Endothelial cell of umbilical vein (primary cell): ENCODE results near the gene SNED1. TPM values are rescaled to one million over a fixed set of nuclear protein-coding genes. Genes with fewer than 3 reads are reported as not detected.

Experiments used
- BruUV-seq: library from RNA; stranded (reverse); fragments of 400-500 nt; replicated peaks from 2 replicates; lab custom pipeline; 2021; lab: Mats Ljungman, UMichigan
- CTCF ChIA-PET: fragments of 300-600, 350-600 bp; sonication (Branson Sonifier 250); formaldehyde crosslinking; loops from one replicate; lab custom pipeline; 2021; ENCODE audit warnings: antibody characterized with exemption, inconsistent platforms; lab: Charles Lee
- POLR2A ChIA-PET: fragments of 300-600, 350-600 bp; sonication (Branson Sonifier 250); formaldehyde crosslinking; loops from one replicate; lab custom pipeline; 2021; ENCODE audit warnings: antibody characterized with exemption, inconsistent platforms; lab: Charles Lee
- DNase-seq: peaks from one replicate; pipeline ENCODE4 v3.0.0-alpha.2; 2011; ENCODE audit warnings: low read depth, low spot score
- FAIRE-seq: peaks from 2 replicates; lab custom pipeline; 2011; peaks lifted over from hg19 to GRCh38; lab: Jason Lieb, UNC
- H2AFZ ChIP-seq: 2 replicates; pipeline ENCODE4 v1.6.0; 2012; ENCODE audit warnings: low read depth, low read length, control low read depth, inconsistent platforms
- H3K27ac ChIP-seq: 2 replicates; pipeline ENCODE4 v1.5.1; 2011; ENCODE audit warnings: low read depth, mild to moderate bottlenecking, control low read depth, low read length, moderate library complexity; ENCODE audit not compliant: insufficient read depth
- H3K27me3 ChIP-seq, 2 experiments: 2 replicates each; pipeline versions ENCODE4 v1.6.0 to v1.6.1; 2011; ENCODE audit warnings: low read length in 2 of 2, mixed read lengths in 1 of 2; ENCODE audit not compliant: control insufficient read depth in 2 of 2, insufficient read depth in 2 of 2
- H3K36me3 ChIP-seq, 2 experiments: 2 replicates in 1 of 2; 3 replicates in 1 of 2; pipeline ENCODE4 v1.5.1; 2011; ENCODE audit warnings: low read length in 2 of 2, mild to moderate bottlenecking in 1 of 2, moderate library complexity in 1 of 2; ENCODE audit not compliant: control insufficient read depth in 2 of 2, insufficient read depth in 2 of 2; ENCODE audit errors: extremely low read depth in 1 of 2
- H3K4me1 ChIP-seq: 3 replicates; pipeline ENCODE4 v1.5.1; 2011; ENCODE audit warnings: mild to moderate bottlenecking, low read length; ENCODE audit not compliant: control insufficient read depth, insufficient read depth; ENCODE audit errors: extremely low read depth
- H3K4me2 ChIP-seq: 2 replicates; pipeline ENCODE4 v1.6.1; 2011; ENCODE audit warnings: low read length, control low read depth, mixed read lengths; ENCODE audit not compliant: insufficient read depth
- H3K4me3 ChIP-seq, 3 experiments: fragments of 200-600 bp in 1 of 3; sonication (generic), shearing (Covaris generic) in 1 of 3; replicated peaks in 1 of 3; 2 replicates each; pipeline ENCODE4 v1.5.1; 2011 to 2016; ENCODE audit warnings: control low read depth in 3 of 3, low read length in 3 of 3, mild to moderate bottlenecking in 2 of 3, inconsistent platforms in 1 of 3, low read depth in 1 of 3, moderate library complexity in 1 of 3; ENCODE audit not compliant: insufficient read depth in 1 of 3
- H3K79me2 ChIP-seq: 2 replicates; pipeline ENCODE4 v1.6.0; 2012; ENCODE audit warnings: low read length, inconsistent platforms; ENCODE audit not compliant: control insufficient read depth, insufficient read depth
- H3K9ac ChIP-seq: replicated peaks from 2 replicates; pipeline ENCODE3; 2011; ENCODE audit warnings: low read length, control low read depth; ENCODE audit not compliant: insufficient read depth; ENCODE audit errors: extremely low read depth
- H3K9me1 ChIP-seq: replicated peaks from 3 replicates; pipeline ENCODE4 v1.6.0; 2011; ENCODE audit warnings: mild to moderate bottlenecking, low read length; ENCODE audit not compliant: control insufficient read depth, insufficient read depth; ENCODE audit errors: extremely low read depth
- H3K9me3 ChIP-seq: replicated peaks from 2 replicates; pipeline ENCODE4 v1.5.1; 2012; ENCODE audit warnings: low read length, inconsistent platforms; ENCODE audit not compliant: control insufficient read depth, insufficient read depth
- H4K20me1 ChIP-seq: replicated peaks from 2 replicates; pipeline ENCODE3; 2011; ENCODE audit warnings: mild to moderate bottlenecking, low read length; ENCODE audit not compliant: control insufficient read depth, insufficient read depth; ENCODE audit errors: extremely low read depth
- EZH2 ChIP-seq: IDR thresholded peaks from 2 replicates; pipeline ENCODE4 v1.6.1; 2012; ENCODE audit warnings: borderline replicate concordance, low read depth, mild to moderate bottlenecking, moderate library complexity, low read length, inconsistent platforms; ENCODE audit not compliant: severe bottlenecking
- FOS ChIP-seq: IDR thresholded peaks from 2 replicates; pipeline ENCODE4 v1.6.1; 2011; ENCODE audit warnings: mild to moderate bottlenecking, low read length, moderate library complexity, borderline replicate concordance; ENCODE audit not compliant: insufficient read depth
- GATA2 ChIP-seq: IDR thresholded peaks from 2 replicates; pipeline ENCODE4 v1.7.0; 2011; ENCODE audit warnings: low read depth, mild to moderate bottlenecking, moderate library complexity, mixed read lengths, low read length; ENCODE audit not compliant: insufficient read length, insufficient read depth
- JUN ChIP-seq: IDR thresholded peaks from 2 replicates; pipeline ENCODE4 v1.6.1; 2011; ENCODE audit warnings: borderline replicate concordance, low read depth; ENCODE audit not compliant: insufficient read length, insufficient read depth
- MYC ChIP-seq: IDR thresholded peaks from one replicate; pipeline ENCODE4 v1.6.1; 2011; ENCODE audit warnings: mild to moderate bottlenecking, low read depth, low read length
- POLR2A ChIP-seq: IDR thresholded peaks from 2 replicates; pipeline ENCODE4 v1.6.1; 2012; ENCODE audit warnings: low read depth, mild to moderate bottlenecking, control low read depth, low read length
- POLR2AphosphoS5 ChIP-seq: IDR thresholded peaks from 2 replicates; pipeline ENCODE4 v1.6.1; 2012; ENCODE audit warnings: low read depth, mild to moderate bottlenecking, control low read depth, low read length, moderate library complexity; ENCODE audit not compliant: insufficient read depth
- dilution Hi-C: fragments of 300-500 bp; cut with MboI; formaldehyde crosslinking; loops from one replicate; pipeline ENCODE4 v1.15.0; 2019; ENCODE audit warnings: low sequenced_read_pairs; ENCODE audit not compliant: extremely low pct_ligation_motif_present
- intact Hi-C: fragments of 100-400 bp; cut with micrococcal nuclease; formaldehyde crosslinking; loops from one replicate; pipeline ENCODE4 v1.10.0; 2022
- polyA plus RNA-seq, 4 experiments: library from polyadenylated mRNA; depleted of rRNA in 3 of 4; stranded (reverse) in 3 of 4; unstranded in 1 of 4; fragments of >200 nt; gene quantifications; 2 replicates each; pipeline versions ENCODE4 v1.2.1 to v1.2.3, GENCODE V29; 2011 to 2012; ENCODE audit warnings: missing spikeins in 1 of 4
- total RNA-seq: library from RNA; stranded (reverse); gene quantifications from 2 replicates; pipeline ENCODE4 v1.2.3, GENCODE V29; 2021
- TF ChIP-seq, protein P1 (sequence below): IDR thresholded peaks from 2 replicates; pipeline ENCODE4 v1.6.1; 2011; ENCODE audit not compliant: insufficient read depth, insufficient read length
- TF ChIP-seq, protein P2 (sequence below), 2 donors: IDR thresholded peaks; 1 replicate in 1 of 2; 2 replicates in 1 of 2; pipeline ENCODE4 v1.5.1; 2011; ENCODE audit warnings: low read length in 2 of 2, mild to moderate bottlenecking in 2 of 2, moderate library complexity in 2 of 2, control low read depth in 1 of 2, inconsistent platforms in 1 of 2, low read depth in 1 of 2; ENCODE audit not compliant: insufficient read depth in 1 of 2; ENCODE audit errors: extremely low read depth in 1 of 2

The SNED1 gene
- total and polyA plus RNA-seq, 2 donors (not counting 3 experiments of a cell fraction or from before 2014, with no cell fraction given), result 14.1 to 17.2 TPM

DNA sequence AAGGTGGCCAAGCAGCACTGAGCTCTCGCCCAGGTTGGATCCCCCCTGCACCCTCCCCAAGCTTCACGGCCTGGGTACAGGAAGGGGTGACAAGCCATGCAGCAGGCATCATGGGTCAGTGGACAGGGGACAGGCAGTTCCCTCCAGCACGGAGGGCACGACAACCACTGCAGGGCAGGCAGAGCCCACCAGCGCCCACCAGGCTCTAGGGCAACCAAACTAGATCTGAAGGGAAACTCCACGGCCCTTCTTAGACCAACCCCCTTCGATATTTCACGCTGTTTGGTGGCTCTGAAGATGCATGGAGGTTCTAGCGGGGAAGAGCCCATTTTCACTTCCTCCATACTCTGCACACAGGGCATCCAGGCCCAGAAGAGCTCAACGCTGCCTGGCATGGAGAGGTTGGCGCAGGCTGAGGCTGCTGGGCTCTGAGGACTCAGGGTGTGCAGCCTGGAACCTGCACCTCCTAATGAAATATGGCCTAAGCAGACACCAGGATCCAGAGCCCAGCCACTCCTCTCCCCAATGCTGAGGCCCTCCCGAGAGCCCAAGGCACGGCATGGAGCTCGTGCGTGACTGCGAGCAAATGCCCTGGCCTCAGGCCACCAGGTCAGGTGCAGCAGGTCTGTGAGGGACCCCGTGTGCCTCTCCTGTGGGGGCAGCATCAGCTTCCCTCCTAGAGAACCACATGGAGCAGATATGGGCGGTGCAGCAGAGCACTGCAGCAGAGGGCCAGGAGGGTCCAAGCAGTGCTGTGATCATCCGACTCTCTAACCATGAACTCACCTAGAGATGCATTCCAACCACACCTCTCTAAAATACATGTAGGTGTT lies 112.4 kb downstream of the SNED1 start:
- BruUV-seq, result no TSS peak
- dilution Hi-C loops (no loop called here), intact Hi-C loops (no loop called here)
- Histone ChIP-seq H2AFZ (no peak overlapping the region), H3K79me2 (no peaks in the 10 kb centered on the region), H3K4me2 (no peak overlapping the region), H3K36me3 (no peaks in the 10 kb centered on the region), H3K9ac (no peak overlapping the region), H3K9me1 (no peaks in the 10 kb centered on the region), H3K27me3 (no peaks in the 10 kb centered on the region), H4K20me1 (no peaks in the 10 kb centered on the region), H3K27ac (no peak overlapping the region), H3K9me3 (no peaks in the 10 kb centered on the region), H3K4me1 (no peaks in the 10 kb centered on the region), H3K4me3 (no peak overlapping the region)
- TF ChIP-seq, protein P1, sequence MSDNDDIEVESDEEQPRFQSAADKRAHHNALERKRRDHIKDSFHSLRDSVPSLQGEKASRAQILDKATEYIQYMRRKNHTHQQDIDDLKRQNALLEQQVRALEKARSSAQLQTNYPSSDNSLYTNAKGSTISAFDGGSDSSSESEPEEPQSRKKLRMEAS, result no peak
- no peak for TF ChIP-seq EZH2
- TF ChIP-seq FOS, result no peak
- no peak for TF ChIP-seq POLR2AphosphoS5
- TF ChIP-seq POLR2A, result no peak
- no peak for TF ChIP-seq JUN
- TF ChIP-seq, protein P2, sequence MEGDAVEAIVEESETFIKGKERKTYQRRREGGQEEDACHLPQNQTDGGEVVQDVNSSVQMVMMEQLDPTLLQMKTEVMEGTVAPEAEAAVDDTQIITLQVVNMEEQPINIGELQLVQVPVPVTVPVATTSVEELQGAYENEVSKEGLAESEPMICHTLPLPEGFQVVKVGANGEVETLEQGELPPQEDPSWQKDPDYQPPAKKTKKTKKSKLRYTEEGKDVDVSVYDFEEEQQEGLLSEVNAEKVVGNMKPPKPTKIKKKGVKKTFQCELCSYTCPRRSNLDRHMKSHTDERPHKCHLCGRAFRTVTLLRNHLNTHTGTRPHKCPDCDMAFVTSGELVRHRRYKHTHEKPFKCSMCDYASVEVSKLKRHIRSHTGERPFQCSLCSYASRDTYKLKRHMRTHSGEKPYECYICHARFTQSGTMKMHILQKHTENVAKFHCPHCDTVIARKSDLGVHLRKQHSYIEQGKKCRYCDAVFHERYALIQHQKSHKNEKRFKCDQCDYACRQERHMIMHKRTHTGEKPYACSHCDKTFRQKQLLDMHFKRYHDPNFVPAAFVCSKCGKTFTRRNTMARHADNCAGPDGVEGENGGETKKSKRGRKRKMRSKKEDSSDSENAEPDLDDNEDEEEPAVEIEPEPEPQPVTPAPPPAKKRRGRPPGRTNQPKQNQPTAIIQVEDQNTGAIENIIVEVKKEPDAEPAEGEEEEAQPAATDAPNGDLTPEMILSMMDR (IDR thresholded peaks at IDR 0.05; ENCODE audit: extremely low read depth in 1 of 2, insufficient read depth in 1 of 2, low read depth in 1 of 2, low read length in 2 of 2), result no peak
- no peak for TF ChIP-seq MYC
- TF ChIP-seq GATA2, result no peak
- DNase-seq (no peak), FAIRE-seq (no peak)
- POLR2A ChIA-PET, result no interaction called here
- CTCF ChIA-PET, result interaction anchor here (1.4 kb wide), 1 partner anchor 11 kb away, joined by 3 read pairs; no protein-coding TSS in a partner anchor
